Right forelimb (tissue), 1 donor: ENCODE results near the gene GOLGA1.

Experiments used
- DNase-seq: peaks from one replicate; pipeline ENCODE4 v3.0.0-alpha.2; 2018

GOLGA1 gene

DNA sequence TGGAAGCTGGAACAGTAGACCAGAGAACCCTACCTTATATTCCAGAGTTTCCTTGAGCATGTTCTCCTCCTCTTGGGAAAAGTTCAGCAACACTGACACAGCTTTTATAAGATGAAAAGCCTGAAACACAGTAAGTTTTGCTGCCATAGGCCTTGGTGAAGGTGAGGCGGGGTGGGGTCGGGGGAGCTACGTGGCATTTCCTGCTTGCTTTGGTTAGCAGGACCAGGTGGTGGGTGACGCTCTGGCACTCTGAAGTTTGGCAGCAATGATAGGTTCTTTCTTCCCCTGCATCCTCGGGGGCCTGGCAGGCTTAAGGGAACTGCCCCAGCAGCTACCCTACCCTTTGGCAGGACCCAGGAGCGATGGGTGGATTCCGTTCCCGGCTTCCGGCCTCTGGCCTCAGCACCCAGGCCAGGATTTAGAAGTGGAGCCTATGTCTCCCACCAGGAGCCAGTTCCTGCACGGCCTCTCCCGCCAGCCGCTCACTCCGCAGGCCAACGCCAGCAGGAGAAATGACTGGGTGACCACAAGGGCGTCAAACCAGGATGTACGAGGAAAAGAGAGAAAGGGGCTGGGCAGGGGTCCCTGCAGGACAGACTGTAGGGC is 59.6 kb downstream of the GOLGA1 start:
- no peak for DNase-seq

DNA sequence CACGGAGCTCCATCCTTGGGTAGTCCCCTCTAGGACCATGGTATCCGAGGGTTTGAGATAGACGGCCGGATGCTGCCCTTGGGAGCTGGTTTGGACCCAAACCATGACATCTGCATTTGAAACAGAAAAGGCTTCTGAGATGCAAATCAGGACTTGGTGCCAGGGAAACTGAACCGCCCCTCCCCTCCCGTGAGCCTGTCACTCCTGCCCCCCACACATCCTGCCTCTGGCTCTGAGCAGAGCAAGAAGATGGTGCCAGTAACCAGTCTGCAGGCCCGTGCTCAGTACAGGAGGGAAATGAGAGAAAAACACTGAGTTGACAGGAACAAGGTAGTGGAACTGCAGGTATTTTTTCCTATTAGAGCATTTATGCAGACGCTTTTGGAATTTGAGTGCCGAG is 60.4 kb downstream of the GOLGA1 start:
- no peak for DNase-seq

DNA sequence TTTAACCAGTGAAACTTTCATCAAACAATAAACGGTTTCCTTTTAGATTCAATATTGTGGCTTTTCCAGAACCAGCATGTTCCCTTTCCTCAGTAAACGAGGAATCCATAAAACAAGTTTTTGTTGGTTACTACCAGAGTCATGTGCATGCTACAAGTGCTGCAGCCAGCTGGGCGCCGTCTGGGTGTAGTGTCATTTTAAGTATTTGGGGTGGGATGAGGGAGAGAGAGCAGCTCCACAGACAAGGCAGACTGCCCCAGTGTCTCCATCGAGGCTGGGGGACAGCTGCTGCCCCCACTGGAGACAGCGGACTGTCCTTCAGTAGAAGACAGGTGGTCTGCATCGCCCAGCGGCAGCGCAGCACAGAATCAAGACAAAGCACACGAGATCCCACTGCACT is 61.7 kb downstream of the GOLGA1 start:
- DNase-seq: no peak

DNA sequence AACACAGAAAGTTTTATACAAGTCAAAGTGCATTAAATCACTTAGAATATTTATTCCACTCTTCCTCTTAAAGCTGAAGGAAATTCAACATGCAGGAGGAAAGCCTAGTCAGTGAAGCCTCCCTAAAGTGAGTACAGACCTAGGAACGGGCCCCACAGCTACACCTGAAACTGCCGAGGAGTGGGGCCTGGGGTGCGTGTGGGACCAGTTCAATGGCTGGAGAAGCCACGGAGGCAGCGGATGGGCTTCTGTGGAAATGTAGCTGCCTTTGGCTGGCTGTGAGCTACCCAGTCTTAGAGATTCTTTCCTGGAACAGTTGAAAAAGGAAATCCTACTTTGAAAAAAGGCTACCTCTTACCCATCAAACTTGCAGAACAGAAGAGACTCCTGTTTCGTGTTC is 62.4 kb downstream of the GOLGA1 start:
- DNase-seq: no peak

DNA sequence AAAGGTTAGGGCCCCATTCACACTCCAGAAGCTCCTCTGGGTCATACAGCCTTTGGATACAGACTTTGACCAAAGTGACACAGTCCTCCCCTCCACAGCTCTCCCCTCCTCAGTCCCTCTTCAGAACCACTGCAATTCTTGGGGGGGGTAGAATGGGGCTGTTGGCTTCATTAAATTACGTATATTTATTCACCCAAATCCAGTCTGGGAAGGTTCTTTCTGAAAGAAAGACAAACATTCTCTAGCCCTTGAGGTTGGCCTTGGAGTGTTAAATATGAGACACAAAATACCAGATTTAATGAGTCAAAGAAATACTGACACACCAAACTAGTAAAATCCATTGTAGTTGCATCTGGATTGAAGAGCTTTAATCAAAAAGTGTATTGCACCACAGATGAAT is 62.9 kb downstream of the GOLGA1 start:
- DNase-seq: no peak

DNA sequence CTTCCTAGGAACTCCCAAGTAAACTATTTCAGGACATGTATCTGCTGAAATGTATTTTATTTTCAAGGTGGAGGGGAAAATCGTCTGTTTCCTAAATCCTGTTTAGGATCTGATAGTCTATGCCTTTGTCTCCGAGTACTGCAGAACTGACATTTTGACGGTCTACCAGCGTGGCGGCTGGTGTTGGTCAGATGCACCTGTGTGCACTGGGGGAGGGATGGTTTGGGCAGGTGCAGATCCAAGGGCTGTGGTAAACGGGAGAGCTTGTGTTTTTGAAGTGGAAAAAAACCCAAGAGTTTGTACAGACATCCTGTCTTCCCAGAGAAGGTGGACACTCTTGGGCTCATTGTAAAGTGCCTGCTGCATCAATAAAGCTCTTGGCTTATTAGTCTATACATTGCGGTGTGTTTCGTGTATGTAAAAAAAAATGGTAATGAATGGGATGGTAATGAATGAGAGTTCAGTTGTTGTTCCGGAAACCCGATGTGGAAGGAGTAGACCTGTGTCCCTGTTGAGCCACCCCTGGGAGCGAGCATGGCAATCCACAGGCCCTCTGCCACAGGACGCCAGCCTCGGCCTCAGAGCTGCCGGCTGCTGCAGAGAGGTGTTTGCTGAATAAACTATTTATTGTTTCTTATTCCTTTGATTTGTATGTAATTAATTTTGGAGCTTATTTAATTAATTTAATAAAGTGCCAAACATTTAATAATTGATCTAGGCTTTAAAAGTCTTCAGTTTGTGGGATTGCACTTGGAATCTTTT is 63.7 kb downstream of the GOLGA1 start:
- no peak for DNase-seq

DNA sequence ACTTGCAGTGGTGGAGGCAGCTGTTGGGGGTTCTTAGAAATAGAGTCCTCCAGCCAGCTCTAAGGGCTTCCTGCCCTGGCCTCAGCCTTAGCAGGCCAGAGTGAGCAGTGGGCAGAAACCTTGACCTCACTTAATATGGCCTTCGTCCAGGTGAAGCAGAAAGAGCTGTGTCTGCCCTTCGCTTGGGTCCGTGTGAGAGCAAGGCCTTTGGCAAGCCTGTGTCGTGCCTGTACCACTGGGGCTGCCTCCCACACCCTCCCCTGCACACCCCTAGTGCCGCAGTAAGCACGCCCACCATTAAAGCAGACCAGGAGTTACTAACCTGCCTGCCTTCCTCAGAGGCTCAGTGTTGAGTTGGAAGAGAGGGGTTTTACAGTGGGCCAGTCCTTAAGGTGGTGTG is 65.4 kb downstream of the GOLGA1 start:
- DNase-seq: no peak

DNA sequence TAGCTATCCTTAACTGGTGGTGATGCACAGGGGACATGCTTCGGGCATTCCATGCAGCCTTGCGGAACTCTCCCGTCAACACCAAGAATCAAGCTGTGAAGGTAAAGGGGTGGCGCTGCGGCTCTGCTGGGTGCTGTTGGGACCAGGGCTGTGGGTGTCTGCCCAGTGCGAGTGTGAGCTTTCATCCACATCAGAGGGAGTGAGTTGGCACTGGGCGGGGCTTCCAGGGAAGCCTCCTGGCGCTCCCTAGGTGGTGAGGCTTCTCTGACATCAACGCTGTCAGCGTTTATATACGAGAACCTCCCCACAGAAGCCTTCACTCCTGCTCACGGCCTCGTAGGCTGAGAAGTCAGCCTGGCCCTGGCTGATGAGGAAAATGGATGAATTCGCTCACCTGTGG is 67.2 kb downstream of the GOLGA1 start:
- no peak for DNase-seq

DNA sequence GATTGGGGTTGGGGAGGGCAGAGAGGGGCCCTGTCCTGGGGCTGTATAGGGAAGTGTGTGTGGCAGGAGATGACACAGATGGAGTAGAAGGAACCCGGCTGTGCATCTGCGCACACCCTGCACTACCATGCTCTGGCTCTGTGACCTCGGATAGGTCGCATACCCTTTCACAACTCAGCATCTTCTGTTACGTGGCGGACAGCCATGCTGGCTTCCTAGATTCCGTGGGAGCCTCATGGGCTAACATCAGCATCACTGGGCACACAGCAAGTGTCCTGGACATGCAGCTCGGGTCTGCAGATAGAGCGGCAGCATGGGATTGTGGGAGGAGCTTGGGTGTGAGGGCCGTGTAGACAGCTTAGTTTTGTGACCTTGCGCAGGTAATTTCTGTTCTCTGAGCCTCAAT is 69.7 kb downstream of the GOLGA1 start:
- no peak for DNase-seq

DNA sequence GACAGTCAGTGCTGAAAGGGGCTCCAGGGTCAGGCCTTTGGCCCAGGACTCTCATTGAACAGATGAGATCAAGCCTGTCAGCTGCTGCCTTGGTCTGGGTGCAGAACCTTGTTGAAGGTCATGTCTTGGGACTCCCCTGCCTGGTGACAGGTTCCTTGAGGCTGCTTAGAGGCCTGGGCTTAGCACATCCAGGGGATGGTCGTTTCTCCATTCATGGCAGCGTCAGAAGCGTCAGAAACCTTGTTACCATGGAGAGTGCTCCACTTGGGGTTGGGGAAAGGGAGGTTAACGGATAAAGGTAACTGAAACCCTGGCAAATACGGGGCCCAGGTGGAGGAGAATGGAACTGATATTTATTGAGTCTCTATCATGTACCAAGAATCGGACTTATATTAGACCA is 70.2 kb downstream of the GOLGA1 start:
- DNase-seq: no peak

DNA sequence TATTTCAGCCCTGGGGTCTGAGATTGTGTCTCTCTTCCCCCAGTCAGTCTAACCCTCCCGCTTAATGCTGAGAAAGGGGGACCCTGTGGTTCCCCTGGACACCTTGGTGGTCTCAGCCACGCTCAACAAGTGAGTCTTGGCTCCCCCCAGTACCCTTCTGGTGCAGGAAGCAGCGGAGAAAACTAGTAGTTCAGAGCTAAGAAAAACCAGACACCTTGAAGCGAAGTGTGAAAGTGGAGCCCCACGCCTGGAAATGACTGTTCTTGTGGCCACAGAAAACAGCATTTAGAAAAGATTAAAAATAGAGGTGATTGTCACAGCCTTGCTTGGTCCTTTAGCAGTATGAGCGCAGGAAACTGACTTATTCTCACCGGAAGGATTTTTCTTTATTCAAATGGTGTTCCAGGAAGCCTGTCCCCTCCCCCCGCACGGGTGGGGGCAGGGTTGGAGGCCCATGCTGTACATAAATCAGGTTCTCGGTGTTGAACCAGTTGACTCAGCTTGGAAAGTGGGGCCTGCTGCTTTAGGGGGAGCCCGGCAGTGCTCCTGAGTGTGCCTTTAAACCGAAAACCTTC is 70.8 kb downstream of the GOLGA1 start:
- DNase-seq: no peak

DNA sequence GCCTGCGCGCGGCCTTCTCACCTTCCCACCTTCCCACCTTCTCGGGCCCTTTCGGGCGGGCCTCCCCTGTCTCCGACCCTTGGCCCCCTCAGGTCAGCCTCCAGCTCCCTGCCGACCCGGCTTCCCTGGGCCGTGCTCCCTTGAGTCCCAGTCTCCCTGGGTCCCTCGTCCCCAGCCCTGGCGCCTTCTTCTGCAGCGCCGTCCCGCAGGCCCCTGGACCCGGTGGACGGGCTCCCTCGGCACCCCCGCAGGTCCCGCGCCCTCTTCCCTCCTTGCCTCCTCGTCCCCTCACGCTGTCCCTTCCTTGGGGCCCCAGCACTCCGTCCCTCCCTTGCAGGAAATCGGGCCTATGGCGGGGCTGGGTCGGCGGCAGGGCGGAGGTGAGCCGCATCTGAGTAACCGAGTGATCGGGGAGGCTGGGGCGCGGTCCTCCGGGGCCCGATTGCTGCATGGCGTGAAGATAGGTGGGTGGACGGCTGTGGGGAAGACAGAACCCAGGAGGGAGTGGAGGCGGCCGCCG is 71.4 kb downstream of the GOLGA1 start:
- DNase-seq: no peak

DNA sequence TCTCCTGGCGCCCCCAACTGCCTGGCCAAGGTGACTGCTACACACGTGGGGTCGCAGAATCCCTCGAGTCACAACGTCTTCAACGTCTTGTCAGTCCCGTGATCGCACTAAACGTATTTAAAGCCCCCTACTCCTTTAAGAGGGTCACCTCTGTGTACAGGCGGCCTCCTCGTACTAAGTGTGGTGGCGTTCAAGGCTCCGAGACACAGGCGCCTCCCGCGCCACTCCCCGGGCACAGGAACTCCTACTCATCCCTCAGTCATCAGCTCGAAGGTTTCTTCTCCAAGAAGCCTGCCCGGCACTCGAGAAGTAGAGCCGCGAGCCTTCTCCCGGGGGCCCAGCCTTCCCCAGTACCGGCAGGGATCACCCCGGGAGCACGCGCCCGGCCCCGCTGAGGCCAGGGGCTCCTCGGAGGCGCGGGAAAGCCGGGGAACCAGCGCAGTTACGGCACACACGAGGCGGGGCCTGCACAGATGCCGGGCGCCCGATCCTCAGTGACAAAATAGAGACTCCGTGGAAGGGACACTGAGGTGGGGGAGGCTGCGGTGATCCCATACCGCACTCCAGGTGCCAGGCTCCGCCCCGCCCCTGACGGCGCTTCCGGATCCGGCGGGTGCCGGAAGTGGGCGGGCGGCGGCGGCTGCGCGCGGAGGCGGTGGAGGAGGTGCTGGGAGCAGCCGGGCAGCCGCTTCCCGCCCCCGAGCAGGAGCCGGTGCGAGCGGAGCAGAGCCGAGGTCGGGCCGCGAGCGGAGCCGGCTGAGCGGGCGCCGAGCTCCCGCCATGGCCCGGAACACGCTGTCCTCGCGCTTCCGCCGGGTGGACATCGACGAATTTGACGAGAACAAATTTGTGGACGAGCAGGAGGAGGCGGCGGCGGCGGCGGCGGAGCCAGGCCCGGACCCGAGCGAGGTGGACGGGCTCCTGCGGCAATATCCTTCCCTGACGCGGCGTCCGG is 72.1 kb downstream of the GOLGA1 start:
- DNase-seq: peak; percentile 93

DNA sequence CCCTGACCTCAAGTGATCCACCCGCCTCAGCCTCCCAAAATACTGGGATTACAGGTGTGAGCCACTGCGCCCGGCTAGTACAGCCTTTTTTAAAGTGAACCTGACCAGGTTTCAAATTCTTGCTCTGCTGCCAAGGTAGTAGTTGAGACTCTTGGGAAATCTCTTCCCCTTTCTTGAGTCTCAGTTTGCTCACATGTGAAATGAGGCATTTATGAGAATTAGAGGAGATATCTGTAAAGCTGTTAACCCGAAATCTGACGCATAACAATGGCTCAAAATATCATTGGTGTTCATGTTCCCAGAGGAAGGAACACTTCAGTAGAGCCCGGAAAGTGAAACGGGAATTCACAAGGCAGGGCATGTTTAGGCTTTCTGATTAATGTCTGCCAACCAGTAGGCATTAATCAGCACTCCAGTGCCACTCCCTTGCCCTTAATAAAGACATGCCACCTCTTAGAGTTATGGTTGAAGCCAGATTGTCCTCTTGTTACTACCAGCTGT is 77.5 kb downstream of the GOLGA1 start:
- DNase-seq: no peak

DNA sequence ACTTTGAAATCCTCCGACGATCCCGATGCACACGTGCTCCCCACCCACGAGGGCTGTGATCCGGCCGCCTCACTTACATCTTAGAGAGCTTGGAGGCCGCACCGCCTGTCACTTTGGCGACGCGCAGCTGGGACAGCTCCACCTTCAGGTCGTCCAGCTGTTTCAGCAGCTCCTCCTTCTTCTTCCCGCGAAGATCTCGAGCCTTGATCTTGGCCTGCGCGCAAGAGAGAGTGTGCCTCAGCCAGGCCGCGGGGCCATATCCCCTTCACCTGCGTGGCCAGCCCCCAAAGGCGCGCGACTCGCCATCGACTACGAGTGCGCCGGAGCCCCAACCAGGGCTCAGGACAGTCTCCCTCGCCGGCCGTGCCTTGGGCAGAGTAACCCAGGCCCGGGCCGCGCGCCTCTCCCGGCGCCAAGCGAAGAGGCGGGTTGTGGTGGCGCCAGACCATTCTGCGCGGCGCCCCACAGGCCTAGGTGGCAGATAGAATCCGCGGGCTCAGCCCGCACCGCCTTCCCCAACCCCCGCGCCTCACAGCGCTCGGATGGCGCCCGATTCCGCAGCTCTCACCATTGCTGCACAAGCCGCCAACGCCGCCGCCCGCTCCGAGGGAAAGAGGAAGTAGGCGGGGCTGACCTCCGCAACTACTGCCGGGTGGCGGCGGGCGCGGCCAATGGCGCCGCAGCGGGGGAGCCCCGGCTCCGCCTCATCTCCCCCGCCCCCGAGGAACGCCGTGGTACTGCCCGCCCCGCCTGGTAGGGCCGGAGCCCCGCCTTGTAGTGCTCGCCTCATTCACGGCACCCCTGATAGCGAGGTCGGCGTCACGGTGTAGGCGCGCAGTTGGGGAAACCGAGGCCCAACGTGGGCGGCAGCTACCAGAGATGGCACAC is 79.3 kb downstream of the GOLGA1 start, which contains the start of the genes ARPC5L and RPL35:
TSS of gene ARPC5L (plus strand) at position 789 of the 888 bp plus-strand sequence. CDS start 7,161 bp downstream, outside the sequence.
TSS of gene RPL35 (minus strand) at position 616 of the 888 bp plus-strand sequence. CDS start at position 571, 45 bp downstream.
- peak; percentile 96 for DNase-seq

DNA sequence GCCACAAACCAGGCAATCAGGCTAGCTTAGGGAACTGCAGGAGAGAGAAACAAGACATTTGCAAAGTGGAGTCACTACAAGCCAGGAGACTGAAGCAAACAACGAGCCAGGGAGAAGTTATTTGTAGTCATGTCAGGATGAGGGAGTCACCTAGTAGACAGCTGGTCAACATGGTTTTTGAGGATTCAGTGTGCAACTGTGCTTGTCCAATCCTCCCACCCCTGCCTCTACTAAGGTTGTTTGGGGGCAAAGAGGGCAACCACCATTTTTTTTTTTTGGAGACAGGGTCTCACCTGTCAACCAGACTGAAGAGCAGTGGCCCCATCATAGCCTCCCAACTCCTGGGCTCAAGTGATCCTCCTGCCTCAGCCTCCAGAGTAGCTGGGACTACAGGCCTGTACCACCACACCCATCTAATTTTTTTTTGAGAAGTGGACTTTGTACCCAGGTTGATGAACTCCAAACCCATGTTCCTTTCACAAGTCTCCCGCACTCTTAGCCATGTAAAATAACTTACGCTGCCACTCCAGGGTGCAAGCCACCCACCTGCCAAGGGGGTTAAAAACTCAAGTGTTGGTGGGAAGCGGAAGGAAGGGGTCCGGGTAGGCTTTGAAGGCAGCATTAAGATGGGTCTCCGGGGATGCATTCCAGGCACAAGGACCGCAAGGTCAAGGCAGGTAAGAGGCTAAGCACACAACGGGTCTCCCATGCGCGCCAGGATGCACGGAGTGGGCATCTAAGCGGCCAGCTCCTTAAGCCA is 80.1 kb downstream of the GOLGA1 start:
- DNase-seq: no peak

DNA sequence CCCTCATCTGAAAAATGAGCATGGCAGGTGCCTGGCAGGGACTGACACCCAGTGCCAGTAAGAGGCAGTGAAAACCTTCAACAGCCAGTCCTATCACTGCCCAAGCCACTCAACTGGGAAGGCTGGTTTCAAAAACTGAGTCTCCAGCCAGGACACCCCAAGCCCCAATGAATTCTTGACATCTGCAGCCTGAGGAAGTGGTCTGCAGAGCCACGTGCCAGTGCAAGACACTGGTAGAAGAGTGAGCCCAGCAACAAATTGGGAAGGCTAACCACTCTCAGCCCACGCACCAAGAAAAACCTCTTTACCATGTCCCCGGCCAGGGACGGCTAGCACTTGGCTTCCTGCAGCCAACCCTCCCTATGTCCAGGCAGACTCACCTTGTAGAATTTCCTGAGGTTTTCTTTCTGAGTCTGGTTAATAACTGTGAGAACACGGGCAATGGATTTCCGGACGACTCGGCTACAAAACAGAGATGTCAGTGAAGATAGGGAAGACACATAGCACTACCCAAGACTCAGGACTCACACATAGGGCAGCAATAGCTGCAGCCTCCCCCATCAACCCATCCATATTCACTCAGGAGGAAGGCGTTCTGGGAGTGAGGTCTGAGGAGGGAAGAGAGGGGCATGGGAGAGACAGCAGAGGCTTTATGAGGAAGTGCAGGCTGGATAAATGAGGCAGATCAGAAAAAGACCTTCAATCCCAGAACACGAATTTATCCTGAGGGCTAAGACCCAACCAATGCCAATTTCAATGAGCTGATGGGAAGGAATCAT is 80.9 kb downstream of the GOLGA1 start:
- DNase-seq: no peak

DNA sequence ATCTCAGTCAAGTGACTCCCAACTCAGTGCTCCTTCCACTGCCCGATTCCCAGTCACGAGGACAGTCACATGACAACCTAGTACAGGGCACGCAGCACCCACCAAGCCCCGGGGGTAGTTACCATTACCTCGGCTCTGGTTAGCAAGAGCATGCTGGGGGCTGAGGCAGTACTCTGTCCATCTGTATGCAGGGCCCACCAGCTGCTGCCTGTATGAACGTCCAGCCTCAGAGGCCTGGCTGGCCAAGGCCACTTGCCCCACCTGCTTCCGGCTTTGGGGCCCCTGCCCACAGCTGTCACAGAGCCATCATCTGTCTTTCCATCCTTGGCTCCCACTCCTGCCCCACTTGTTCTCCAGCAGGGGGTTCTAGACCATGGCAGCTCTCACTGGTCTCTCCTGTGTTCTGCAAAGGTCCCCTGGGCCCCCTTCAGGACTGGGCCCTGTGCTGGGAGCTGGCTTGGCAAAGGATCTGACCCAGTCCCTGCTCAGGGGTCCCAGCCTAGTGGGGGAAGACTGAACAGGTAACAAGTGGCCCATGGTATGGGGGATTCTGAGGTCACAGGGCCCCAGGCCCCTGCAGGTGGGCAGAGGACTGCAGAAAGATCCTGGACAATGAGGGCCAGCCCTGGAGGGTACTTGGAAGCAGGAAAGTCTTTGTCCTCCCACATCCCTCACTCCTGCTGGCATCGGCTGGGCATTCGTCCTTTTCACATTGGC is 82.4 kb downstream of the GOLGA1 start:
- no peak for DNase-seq

DNA sequence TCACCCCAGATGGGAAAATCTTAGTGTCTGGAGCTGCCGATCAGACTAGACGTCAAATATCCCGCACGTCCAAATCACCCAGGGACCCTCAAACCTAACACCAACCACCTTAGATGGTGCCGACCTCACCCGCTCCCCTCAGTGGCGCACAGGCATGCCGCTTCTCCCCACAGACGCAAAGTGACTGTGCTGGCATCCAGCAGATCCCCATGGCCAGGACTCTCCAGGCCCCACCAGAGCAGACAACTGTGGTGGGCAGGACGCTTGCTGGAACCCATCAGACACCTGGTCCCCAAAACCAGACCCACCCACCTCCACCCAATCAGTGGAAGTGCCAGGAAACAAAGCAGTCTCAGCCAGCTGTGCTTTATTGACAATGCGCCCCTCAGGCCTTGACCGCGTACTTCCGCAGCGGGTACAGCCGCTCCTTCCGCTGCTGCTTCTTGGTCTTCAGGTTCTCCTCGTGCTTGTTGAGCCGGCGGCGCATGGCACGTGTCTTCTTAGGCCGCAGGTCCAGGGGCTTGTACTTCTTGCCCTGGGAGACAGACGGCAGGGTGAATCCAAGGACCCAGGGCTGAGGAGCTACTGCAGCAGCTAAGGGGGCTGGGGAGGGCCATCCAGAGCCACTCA is 83.2 kb downstream of the GOLGA1 start:
- DNase-seq: no peak
